Testis (tissue), 3 donors: ENCODE results near the gene ZNF692. TPM values are rescaled to one million over a fixed set of nuclear protein-coding genes. Genes with fewer than 3 reads are reported as not detected.
"Not testable (repeated sequence)": the region's sequence is repeated elsewhere in the genome, so short reads cannot be mapped to it uniquely, and the experiment has no call there.

Experiments used
- DNase-seq: peaks from one replicate; pipeline ENCODE4 v3.0.0-alpha.2; 2019
- H3K27ac ChIP-seq, 2 donors: fragments of 200-600 bp; sonication (generic); one replicate each; pipeline ENCODE4 v1.5.1; 2019
- H3K27me3 ChIP-seq: fragments of 200-600 bp; sonication (generic); one replicate; pipeline ENCODE4 v1.5.1; 2019
- H3K36me3 ChIP-seq: fragments of 200-600 bp; sonication (generic); one replicate; pipeline ENCODE4 v1.5.1; 2017; ENCODE audit warnings: low read depth; ENCODE audit errors: missing control alignments
- H3K4me1 ChIP-seq: fragments of 200-600 bp; sonication (generic); one replicate; pipeline ENCODE4 v1.5.1; 2019
- H3K4me3 ChIP-seq, 2 donors: fragments of 200-600 bp; sonication (generic); one replicate each; pipeline ENCODE4 v1.5.1; 2017 to 2019
- H3K9me3 ChIP-seq: fragments of 200-600 bp; sonication (generic); one replicate; pipeline ENCODE4 v1.5.1; 2017
- CTCF ChIP-seq, 3 experiments: fragments of 450-650 bp in 2 of 3; fragments of 200-600 bp in 1 of 3; sonication (generic) in 1 of 3; IDR thresholded peaks; one replicate each; pipeline ENCODE4 v1.5.1; 2016 to 2019; ENCODE audit warnings: antibody characterized with exemption in 3 of 3, mild to moderate bottlenecking in 2 of 3, moderate library complexity in 1 of 3
- POLR2A ChIP-seq: fragments of 450-650 bp; IDR thresholded peaks from one replicate; pipeline ENCODE4 v1.6.1; 2017; ENCODE audit warnings: antibody characterized with exemption, mild to moderate bottlenecking, moderate library complexity
- WGBS, 2 donors: methylation state at CpG; one replicate each; pipeline ENCODE4 v1.1.5; 2018; 5-methylcytosine and 5-hydroxymethylcytosine counted together
- intact Hi-C: fragments of 100-400 bp; cut with DNase I; formaldehyde crosslinking; loops from one replicate; pipeline ENCODE4 v1.15.1; 2023; ENCODE audit warnings: low total_unique reads
- polyA plus RNA-seq: library from polyadenylated mRNA; stranded (reverse); fragments of 350-450 nt; fragmentation: Illumina TruSeq; extraction: RNeasy Lipid Tissue Mini Kit (QIAGEN cat#74804); gene quantifications from one replicate; pipeline ENCODE4 v1.2.3, GENCODE V29; 2014; ENCODE audit warnings: low read depth, low replicate concordance; ENCODE audit not compliant: insufficient read depth
- total RNA-seq, 2 donors: library from RNA; depleted of rRNA; stranded (reverse); fragments of >200 nt; gene quantifications; one replicate each; pipeline ENCODE4 v1.2.3, GENCODE V29; 2016

Gene ZNF692
- total and polyA plus RNA-seq, 3 donors from 2014 or later: 82.9 to 89.4 (median 86.2) TPM

GRCh38 chr1:248894837-248895236 lies 36.0 kb upstream of the ZNF692 start:
- Histone ChIP-seq H3K4me3 (no peak overlapping the region), H3K27ac (no peak overlapping the region), H3K36me3 (no peaks in the 10 kb centered on the region), H3K4me1 (no peaks in the 10 kb centered on the region), H3K9me3 (no peaks in the 10 kb centered on the region), H3K27me3 (no peaks in the 10 kb centered on the region)
- TF ChIP-seq CTCF (IDR thresholded peaks at IDR 0.05) (no peak), POLR2A (no peak)
- intact Hi-C loops: no loop called here
- no peak for DNase-seq

GRCh38 chr1:248892590-248892989 lies 33.7 kb upstream of the ZNF692 start:
- intact Hi-C loops: no loop called here
- Histone ChIP-seq H3K4me3 (no peak overlapping the region), H3K27me3 (no peaks in the 10 kb centered on the region), H3K4me1 (no peaks in the 10 kb centered on the region), H3K9me3 (no peaks in the 10 kb centered on the region), H3K27ac (no peak overlapping the region), H3K36me3 (no peaks in the 10 kb centered on the region)
- DNase-seq: no peak
- 85 to 94% methylated on average over 1 of the region's 1 CpG for WGBS, 2 donors
- TF ChIP-seq POLR2A (no peak), CTCF (IDR thresholded peaks at IDR 0.05) (no peak)

DNA sequence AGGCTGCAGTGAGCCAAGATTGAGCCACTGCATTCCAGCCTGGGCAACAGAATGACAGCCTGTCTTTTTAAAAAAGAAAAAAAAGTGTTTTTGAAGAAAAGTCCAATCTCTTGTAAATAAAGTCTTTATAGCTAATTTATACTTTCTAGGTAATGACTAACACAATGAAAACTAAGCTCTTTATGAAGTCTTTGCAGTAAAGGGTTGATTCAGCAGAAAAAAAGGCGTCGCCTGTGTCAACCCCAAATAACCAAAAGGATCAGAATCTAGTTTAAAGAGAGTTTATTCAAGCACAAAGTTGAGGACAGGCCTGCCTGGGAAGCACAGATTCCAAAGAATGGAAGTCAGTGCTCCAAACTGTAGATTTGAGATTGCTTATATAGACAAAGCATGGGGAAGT lies 32.9 kb upstream of the ZNF692 start:
- intact Hi-C loops: no loop called here
- Histone ChIP-seq H3K4me3 (no peak overlapping the region), H3K4me1 (no peaks in the 10 kb centered on the region), H3K36me3 (no peaks in the 10 kb centered on the region), H3K27ac (no peak overlapping the region), H3K9me3 (no peaks in the 10 kb centered on the region), H3K27me3 (no peaks in the 10 kb centered on the region)
- 88 to 93% methylated on average over 2 of the region's 2 CpGs for WGBS, 2 donors
- no peak for DNase-seq
- TF ChIP-seq POLR2A (no peak), CTCF (IDR thresholded peaks at IDR 0.05) (no peak)

GRCh38 chr1:248890549-248891498 lies 31.9 kb upstream of the ZNF692 start:
- intact Hi-C loops: no loop called here
- no peak for TF ChIP-seq CTCF (IDR thresholded peaks at IDR 0.05)
- TF ChIP-seq POLR2A: no peak
- Histone ChIP-seq H3K27me3 (no peaks in the 10 kb centered on the region), H3K36me3 (no peaks in the 10 kb centered on the region), H3K4me3 (no peak overlapping the region), H3K27ac (no peak overlapping the region), H3K4me1 (no peaks in the 10 kb centered on the region), H3K9me3 (no peaks in the 10 kb centered on the region)
- 88 to 90% methylated on average over 9 of the region's 9 CpGs for WGBS, 2 donors
- no peak for DNase-seq

DNA sequence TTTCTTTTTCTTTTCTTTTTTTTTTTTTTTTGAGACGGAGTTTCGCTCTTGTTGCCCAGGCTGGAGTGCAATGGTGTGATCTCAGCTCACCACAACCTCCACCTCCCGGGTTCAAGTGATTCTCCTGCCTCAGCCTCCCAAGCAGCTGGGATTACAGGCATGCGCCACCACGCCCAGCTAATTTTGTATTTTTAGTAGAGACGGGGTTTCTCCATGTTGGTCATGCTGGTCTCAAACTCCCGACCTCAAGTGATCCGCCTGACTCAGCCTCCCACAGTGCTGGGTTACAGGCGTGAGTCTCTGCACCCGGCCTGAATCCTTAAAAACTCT lies 31.0 kb upstream of the ZNF692 start:
- H3K36me3 ChIP-seq, H3K27me3 ChIP-seq, H3K9me3 ChIP-seq, DNase-seq, H3K4me1 ChIP-seq, H3K4me3 ChIP-seq, intact Hi-C loops: not testable (repeated sequence)
- peak overlapping the region in 1 of 2 donors; percentile 27 for H3K27ac ChIP-seq
- 66 to 70% methylated on average over 8 to 10 of the region's 10 CpGs for WGBS, 2 donors
